ENCODE measurements around the gene SNX13.

GRCh38 chr7:17942231-17942630, 1.9 kb upstream of the SNX13 start:
- TF ChIP-seq CTCF (IDR thresholded peaks at IDR 0.05) (no peak), POLR2A (IDR thresholded peaks at IDR 0.05) (no peak)

All from esophagus squamous epithelium (tissue), 4 donors.